ENCODE data around the gene GALM. TPM values are rescaled to one million over a fixed set of nuclear protein-coding genes. Genes with fewer than 3 reads are reported as not detected.

The GALM gene
- total RNA-seq, 1 experiment from 2014 or later = 10.0 TPM

- H3K27me3 ChIP-seq (ENCODE audit: insufficient read depth, low read length) = no peaks in the 10 kb centered on the region
- WGBS (ENCODE audit: extremely low coverage, insufficient read length, low lambda C conversion rate) = no CpG with 5 or more reads among the region's 16 CpGs
- H3K27ac ChIP-seq (ENCODE audit: insufficient read length, low read depth, low read length) = no peak overlapping the region
- H4K20me1 ChIP-seq (ENCODE audit: control insufficient read depth, insufficient read depth, insufficient read length) = no peaks in the 10 kb centered on the region
- no peak overlapping the region for H2BK12ac ChIP-seq (ENCODE audit: insufficient read length, low read depth, low read length)
- H3K9me3 Mint-ChIP-seq = no peaks in the 10 kb centered on the region
- no peaks in the 10 kb centered on the region for H3K36me3 Mint-ChIP-seq (ENCODE audit: insufficient read depth in 1 of 3, low read depth in 3 of 3)
- no peaks in the 10 kb centered on the region for H3K79me2 ChIP-seq (ENCODE audit: insufficient read depth, low read length)
- no peak overlapping the region for H2BK15ac ChIP-seq (ENCODE audit: low read depth, low read length)
- no peaks in the 10 kb centered on the region; the same call in 1 of the 2 replicates for H3K4me1 ChIP-seq (ENCODE audit: insufficient read depth, low read length)
- H3K56ac ChIP-seq (ENCODE audit: insufficient read length, low read depth, low read length) = no peak overlapping the region
- H3T11ph ChIP-seq (ENCODE audit: low read length) = no peak overlapping the region
- H3K27ac Mint-ChIP-seq = peak overlapping the region in 1 of 3 experiments; percentile 18; a peak in 1 of 7 replicates
- H2BK5ac ChIP-seq (ENCODE audit: insufficient read length, low read length) = no peak overlapping the region
- no peak overlapping the region for H2AK5ac ChIP-seq (ENCODE audit: insufficient read length, low read length)
- no peak overlapping the region for H2AFZ ChIP-seq (ENCODE audit: low read length)
- no peak overlapping the region for H2BK120ac ChIP-seq (ENCODE audit: low read depth, low read length, poor library complexity, severe bottlenecking)
- no peak for DNase-seq
- no peak overlapping the region for H3K23ac ChIP-seq (ENCODE audit: insufficient read length, low read depth, low read length)
- TF ChIP-seq CTCF (conservative IDR thresholded peaks at IDR 0.05) = no peak
- no peak overlapping the region for H4K8ac ChIP-seq (replicated peaks; ENCODE audit: insufficient read length, low read depth, low read length)
- no peak overlapping the region for H3K4me3 Mint-ChIP-seq
- H2BK20ac ChIP-seq (ENCODE audit: low read depth, low read length, poor library complexity, severe bottlenecking) = no peak overlapping the region
- H3K79me1 ChIP-seq (ENCODE audit: insufficient read depth, low read depth, low read length, poor library complexity, severe bottlenecking) = no peaks in the 10 kb centered on the region
- no peak overlapping the region for H3K9ac ChIP-seq (ENCODE audit: extremely low read depth, insufficient read length, low read length)
- H4K5ac ChIP-seq (ENCODE audit: insufficient read length, low read depth, low read length) = no peak overlapping the region
- no peak overlapping the region for H4K91ac ChIP-seq (ENCODE audit: insufficient read length, low read depth, low read length)
- no peak overlapping the region for H3K14ac ChIP-seq (ENCODE audit: insufficient read depth, low read length)
- H3K9me3 ChIP-seq (ENCODE audit: control insufficient read depth, low read depth, low read length) = no peaks in the 10 kb centered on the region
- H3K4me1 Mint-ChIP-seq = peaks cover 26% of the 10 kb centered on the region in 2 experiments
- H3K23me2 ChIP-seq (ENCODE audit: insufficient read length, low read depth, low read length, poor library complexity, severe bottlenecking) = peaks cover 9% of the 10 kb centered on the region
- no peaks in the 10 kb centered on the region for H3K27me3 Mint-ChIP-seq (ENCODE audit: low read depth)
- H3K18ac ChIP-seq (ENCODE audit: insufficient read length, low read depth, low read length) = no peak overlapping the region
- no peak overlapping the region for H3K4me2 ChIP-seq (ENCODE audit: insufficient read depth, insufficient read length, low read length)
- no peak overlapping the region for H3K4ac ChIP-seq (ENCODE audit: low read depth, low read length)
Measured at GRCh38 chr2:38668779-38669479, 3.0 kb downstream of the GALM start.

Data from H9 (cell line).